NCI-H1092 treated with DMSO at 0.1 percent for 48 hours (cell line): ENCODE results near the gene MYMX.

Experiments used
- DNase-seq: peaks from one replicate; lab custom pipeline; 2025; lab: John Stamatoyannopoulos, UW

Gene MYMX

DNA sequence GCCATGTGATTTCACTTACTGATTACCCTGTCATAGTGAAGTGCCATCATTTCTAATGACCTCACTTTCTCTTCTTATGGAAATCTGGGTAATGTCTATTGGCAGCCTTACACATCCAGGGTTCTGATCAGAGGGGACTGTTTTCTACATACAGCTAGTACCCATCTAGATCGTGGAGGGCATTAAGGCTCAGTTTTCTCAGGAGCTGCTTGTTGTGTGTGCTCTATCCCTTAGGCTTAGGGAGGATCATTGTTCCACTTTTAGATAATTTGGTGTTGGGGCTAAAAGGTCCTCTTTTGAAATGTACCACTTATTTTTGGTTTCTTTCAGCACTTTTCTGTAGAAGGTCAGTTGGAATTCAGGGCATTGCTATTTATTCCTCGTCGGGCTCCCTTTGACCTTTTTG, 34.0 kb downstream of the MYMX start:
- no peak for DNase-seq

DNA sequence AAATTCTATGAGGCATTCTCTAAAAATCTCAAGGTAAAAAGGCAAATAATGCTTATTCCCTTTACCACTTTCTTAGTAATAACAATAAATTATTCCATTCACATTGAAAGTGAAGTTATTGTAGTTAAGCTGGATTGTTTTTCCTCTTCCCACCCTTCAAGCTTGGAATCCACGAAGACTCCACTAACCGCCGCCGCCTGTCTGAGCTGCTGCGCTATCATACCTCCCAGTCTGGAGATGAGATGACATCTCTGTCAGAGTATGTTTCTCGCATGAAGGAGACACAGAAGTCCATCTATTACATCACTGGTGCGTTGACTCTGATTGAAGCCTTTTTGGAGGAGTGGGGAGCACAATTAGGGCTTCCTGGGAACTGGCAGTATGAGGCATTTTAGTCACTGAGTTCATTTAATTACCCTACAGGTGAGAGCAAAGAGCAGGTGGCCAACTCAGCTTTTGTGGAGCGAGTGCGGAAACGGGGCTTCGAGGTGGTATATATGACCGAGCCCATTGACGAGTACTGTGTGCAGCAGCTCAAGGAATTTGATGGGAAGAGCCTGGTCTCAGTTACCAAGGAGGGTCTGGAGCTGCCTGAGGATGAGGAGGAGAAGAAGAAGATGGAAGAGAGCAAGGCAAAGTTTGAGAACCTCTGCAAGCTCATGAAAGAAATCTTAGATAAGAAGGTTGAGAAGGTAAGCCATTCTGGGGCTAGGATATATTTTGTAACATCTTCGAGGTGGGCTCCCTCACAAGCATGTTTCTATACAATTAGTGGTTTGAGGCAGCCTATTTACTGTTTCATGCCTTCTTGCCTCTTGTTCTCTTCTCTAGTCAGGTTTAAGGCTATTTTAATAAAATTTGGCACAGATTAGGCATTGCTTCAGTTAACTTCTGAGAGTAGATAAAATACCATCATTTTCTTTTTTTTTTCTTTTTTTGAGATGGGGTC, 35.1 kb downstream of the MYMX start:
- DNase-seq: no peak

DNA sequence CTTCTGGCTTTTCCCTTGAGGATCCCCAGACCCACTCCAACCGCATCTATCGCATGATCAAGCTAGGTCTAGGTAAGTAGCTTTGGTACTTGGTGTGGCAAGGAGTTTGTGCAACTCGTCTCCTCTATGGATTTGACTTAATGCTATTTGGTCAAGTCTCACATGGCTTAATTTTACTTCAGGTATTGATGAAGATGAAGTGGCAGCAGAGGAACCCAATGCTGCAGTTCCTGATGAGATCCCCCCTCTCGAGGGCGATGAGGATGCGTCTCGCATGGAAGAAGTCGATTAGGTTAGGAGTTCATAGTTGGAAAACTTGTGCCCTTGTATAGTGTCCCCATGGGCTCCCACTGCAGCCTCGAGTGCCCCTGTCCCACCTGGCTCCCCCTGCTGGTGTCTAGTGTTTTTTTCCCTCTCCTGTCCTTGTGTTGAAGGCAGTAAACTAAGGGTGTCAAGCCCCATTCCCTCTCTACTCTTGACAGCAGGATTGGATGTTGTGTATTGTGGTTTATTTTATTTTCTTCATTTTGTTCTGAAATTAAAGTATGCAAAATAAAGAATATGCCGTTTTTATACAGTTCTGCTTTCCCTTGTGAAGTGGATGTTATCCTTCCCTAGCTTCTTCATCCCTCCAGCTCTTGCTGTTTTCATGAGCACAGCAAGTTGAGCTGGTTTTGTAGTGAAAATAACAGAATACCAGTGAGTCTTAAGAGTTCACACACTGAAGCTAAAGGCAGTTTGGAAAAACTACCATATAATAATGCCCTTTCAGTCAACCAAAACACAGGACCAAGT, 36.8 kb downstream of the MYMX start:
- peak; percentile 13 for DNase-seq

- DNase-seq: no peak
Measured at GRCh38 chr6:44254191-44255104, 37.7 kb downstream of the MYMX start.

DNA sequence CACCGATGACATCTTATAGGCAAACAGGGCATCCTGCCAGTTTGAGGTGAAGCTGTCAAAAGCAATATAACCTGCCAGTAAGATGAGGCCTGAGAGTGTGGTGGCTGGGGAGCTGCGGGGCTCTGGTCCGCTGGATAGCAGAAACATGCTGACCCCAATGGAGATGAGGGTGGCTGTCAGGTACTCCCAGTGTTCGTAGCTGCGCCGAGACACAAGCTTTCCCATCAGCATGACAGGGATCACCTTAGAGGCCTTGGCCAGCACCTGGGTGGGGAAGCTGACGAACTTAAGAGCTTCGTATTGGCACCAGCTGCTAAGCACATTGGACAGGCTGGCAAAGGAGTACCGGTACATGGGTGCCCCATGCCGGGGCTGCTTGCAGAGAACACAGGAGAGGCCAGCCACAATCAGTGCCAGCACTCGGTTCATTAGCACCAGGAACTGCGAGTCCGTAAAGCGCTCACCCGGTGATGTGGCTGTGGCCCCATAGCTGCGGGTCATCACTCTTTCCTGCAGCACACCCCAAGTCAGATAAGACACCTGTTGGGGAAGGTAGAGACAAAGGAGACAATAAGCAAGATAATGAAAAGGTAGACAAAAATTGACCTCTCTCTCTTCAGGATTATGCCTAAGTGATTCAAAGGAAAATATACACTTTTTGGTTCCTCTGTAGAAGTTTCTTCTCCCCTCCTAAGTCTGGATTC, 38.5 kb downstream of the MYMX start:
- DNase-seq: no peak

- DNase-seq: no peak
Measured at GRCh38 chr6:44255871-44256774, 39.4 kb downstream of the MYMX start.

- DNase-seq: no peak
Measured at GRCh38 chr6:44256775-44257024, 40.0 kb downstream of the MYMX start.

DNA sequence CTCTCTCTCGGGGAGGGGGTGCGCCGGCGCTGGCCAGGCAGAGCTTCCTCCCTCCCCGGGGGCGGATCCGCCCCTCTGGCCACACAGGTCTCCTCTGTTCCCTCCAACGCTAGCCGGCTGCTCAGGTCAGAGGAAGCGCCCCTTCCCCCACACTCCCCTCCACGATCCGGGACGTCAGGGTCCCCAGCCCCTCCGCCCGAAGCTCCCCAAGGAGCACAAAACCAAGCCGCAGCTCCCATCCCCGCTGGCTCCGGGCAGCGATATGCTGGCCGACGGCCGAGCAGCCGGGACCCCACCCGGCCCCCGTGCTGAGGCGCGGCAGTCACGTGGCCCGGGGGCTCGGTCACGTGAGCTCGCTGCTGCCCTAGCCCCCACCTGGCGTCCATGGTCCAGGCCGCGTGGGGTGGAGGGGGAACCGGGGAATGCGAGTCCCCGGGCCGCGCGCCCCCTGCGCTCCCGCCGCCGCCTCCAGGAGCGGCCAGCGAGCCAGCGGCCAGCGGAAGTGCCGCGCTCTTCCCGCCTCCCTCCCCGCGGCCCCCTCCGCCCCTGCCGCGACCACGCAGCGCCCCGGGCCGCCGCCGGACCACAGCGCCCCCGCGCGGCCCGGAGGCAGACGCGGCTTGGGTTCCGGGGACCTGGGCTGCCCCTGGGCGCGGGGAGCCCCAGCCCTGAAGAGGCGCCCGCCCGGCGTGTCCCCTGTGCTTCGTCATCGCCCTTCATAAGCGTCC, 40.5 kb downstream of the MYMX start, which contains the start of gene SLC35B2:
Gene SLC35B2, minus strand, starts transcription at position 504 of the 728 bp plus-strand sequence. Its CDS starts 118 bp downstream, at position 386.
- DNase-seq: peak; percentile 77

- DNase-seq: no peak
Measured at GRCh38 chr6:44257753-44258324, 41.1 kb downstream of the MYMX start.

DNA sequence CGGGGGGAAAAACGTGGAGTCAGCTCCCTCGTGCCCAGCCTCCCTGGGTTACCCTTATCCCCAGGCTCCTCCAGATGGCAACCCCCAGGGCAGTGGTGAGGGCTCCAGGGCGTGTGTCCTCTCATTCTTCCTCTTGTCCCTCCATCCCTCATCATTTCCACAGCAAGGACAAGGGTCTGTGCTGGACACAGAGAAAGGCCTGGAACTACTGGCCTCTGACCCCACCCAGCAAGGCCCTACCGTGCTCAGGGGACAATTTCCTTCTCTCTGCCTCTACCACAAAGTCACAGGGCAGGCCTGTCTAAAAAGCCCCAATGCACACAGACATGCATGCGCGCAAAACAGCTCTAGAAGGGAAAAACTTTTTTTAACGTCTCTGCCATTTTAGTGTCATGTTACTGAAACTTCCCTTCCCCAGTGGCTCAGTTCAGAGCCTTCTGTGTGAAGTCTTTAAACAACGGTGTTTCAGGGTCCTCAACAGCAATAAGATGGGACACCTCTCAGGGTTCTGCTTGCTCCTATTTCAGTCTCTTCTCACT, 41.7 kb downstream of the MYMX start:
- no peak for DNase-seq

- no peak for DNase-seq
Measured at GRCh38 chr6:44258921-44259320, 42.2 kb downstream of the MYMX start.

DNA sequence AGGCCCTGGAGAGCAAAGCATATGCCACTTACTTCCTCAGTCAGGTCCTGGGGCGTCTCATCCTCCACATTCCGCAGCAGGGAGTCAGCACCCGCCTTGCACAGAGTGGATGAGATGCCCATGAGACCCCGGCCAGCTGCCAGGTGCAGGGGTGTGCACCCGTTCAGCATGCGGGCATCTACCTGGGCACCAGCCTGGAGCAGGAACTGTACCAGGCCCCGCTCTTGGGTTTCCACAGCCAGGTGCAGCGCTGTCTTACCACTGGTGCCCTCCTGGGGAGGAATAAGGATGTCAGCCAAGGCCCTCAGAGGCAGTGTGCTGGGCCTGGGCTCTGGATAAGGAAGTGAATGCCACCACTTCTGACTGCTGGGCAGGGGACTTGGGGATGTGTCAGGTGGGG, 43.3 kb downstream of the MYMX start:
- DNase-seq: no peak

GRCh38 chr6:44260451-44261297, 43.9 kb downstream of the MYMX start:
- no peak for DNase-seq

GRCh38 chr6:44261581-44261980, 44.9 kb downstream of the MYMX start:
- no peak for DNase-seq

GRCh38 chr6:44262467-44263353, 46.0 kb downstream of the MYMX start:
- no peak for DNase-seq

DNA sequence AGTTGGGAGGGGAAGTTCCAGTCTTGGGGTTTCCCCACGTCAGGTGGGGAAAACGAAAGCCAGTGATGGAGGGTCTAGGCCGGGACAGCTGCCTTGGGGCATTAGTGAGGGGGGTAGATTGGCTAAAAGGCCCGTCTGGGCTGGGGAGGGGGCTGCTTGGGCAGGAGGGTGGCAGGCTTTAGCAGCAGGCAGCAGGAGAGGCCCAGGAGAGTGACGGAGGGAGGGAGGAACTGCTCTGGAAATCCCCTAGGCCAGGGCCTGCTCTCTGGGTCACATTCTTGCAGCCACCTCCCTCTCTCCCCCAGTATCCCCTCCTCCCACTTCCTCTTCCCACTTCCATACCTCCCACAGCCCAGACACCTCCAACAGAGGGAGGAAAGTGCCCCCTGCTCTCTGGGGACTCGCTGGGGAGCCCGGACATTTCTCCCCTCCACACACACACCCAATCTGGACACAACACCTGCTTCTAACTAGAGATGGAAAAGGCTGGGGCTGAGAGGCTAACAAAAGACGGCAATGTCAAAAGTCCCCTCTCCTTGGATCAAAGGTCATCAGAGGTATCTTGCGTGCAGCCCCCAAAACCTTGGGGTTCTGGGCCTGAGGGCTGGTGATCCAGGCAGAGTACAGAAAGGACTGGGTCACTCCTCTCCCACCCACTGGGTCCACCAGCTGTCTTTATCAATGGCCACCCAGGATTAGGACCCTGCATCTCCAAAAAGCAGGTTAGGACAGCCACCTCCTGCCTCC, 46.8 kb downstream of the MYMX start:
- no peak for DNase-seq
